AG10803 (cell line): ENCODE results near the gene CDK11B.

Experiments
- DNase-seq: peaks from one replicate; pipeline ENCODE4 v3.0.0; 2010; ENCODE audit warnings: low read depth
- H3K4me3 ChIP-seq: 2 replicates; pipeline ENCODE4 v1.5.1; 2011; ENCODE audit warnings: mild to moderate bottlenecking, low read length, control low read depth
- TF ChIP-seq, protein P1 (sequence below): conservative IDR thresholded peaks from 2 replicates; pipeline ENCODE4 v1.5.1; 2011; ENCODE audit warnings: mild to moderate bottlenecking, low read length, control low read depth, inconsistent platforms

Gene CDK11B

GRCh38 chr1:1624443-1625403 lies 34.1 kb downstream of the CDK11B start:
- TF ChIP-seq, protein P1, sequence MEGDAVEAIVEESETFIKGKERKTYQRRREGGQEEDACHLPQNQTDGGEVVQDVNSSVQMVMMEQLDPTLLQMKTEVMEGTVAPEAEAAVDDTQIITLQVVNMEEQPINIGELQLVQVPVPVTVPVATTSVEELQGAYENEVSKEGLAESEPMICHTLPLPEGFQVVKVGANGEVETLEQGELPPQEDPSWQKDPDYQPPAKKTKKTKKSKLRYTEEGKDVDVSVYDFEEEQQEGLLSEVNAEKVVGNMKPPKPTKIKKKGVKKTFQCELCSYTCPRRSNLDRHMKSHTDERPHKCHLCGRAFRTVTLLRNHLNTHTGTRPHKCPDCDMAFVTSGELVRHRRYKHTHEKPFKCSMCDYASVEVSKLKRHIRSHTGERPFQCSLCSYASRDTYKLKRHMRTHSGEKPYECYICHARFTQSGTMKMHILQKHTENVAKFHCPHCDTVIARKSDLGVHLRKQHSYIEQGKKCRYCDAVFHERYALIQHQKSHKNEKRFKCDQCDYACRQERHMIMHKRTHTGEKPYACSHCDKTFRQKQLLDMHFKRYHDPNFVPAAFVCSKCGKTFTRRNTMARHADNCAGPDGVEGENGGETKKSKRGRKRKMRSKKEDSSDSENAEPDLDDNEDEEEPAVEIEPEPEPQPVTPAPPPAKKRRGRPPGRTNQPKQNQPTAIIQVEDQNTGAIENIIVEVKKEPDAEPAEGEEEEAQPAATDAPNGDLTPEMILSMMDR = no peak
- DNase-seq = no peak

DNA sequence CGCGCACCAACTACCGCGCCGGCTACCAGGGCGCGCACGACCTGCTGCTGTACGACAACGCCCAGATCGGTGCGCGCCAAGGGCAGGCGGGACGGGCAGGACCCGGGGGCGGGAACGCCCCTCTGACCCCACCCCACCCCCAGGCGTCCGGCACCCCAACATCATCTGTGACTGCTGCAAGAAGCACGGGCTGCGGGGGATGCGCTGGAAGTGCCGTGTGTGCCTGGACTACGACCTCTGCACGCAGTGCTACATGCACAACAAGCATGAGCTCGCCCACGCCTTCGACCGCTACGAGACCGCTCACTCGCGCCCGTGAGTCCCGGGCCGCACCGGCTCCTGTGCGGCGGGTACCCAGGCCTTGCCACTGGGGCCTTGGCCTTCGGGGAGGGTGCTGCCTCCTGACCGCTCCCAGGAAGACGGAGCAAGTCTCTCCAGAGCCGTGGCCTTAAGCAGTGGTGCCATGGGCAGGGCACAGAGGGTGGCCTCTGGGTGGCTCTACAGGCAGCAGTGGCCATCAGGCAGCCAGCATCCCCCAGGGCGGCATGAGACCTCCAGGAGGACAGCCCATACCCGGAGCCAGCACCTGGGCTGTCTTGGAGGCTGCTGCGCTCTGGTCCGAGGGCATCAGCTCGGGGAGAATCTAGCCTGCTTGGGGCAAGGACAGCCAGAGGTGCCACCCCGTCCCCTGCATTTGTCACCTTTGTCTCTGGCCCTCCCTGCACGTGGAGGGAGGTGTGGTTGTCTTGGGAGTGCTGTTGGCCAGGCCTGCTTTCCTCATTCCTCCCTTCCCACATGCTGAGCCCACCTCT lies 35.0 kb downstream of the CDK11B start:
- TF ChIP-seq, protein P1 = no peak
- H3K4me3 ChIP-seq = no peak overlapping the region
- no peak for DNase-seq

More at GRCh38 chr1:1624443-1625403, 34.1 kb downstream of the CDK11B start:
- no peak overlapping the region for H3K4me3 ChIP-seq

- H3K4me3 ChIP-seq = no peak overlapping the region
- TF ChIP-seq, protein P1 = no peak
- no peak for DNase-seq
These were observed 35.6 kb downstream of the CDK11B start for GRCh38 chr1:1623181-1623630.

GRCh38 chr1:1622788-1623094 lies 36.1 kb downstream of the CDK11B start:
- TF ChIP-seq, protein P1 = no peak
- no peak overlapping the region for H3K4me3 ChIP-seq
- DNase-seq = no peak

GRCh38 chr1:1622010-1622787 lies 36.6 kb downstream of the CDK11B start:
- H3K4me3 ChIP-seq = no peak overlapping the region
- TF ChIP-seq, protein P1 = no peak
- no peak for DNase-seq

GRCh38 chr1:1621173-1622009 lies 37.4 kb downstream of the CDK11B start:
- TF ChIP-seq, protein P1 = no peak
- no peak overlapping the region for H3K4me3 ChIP-seq
- no peak for DNase-seq
